Calu3 (cell line): ENCODE results near the gene SYTL1. TPM values are rescaled to one million over a fixed set of nuclear protein-coding genes. Genes with fewer than 3 reads are reported as not detected.

Experiments
- BruUV-seq: library from RNA; stranded (reverse); fragments of 400-500 nt; replicated peaks from 2 replicates; lab custom pipeline; 2021; lab: Mats Ljungman, UMichigan
- CTCF ChIA-PET: fragments of 300-600 bp; sonication (Branson Sonifier 250); formaldehyde crosslinking; loops from one replicate; lab custom pipeline; 2022; ENCODE audit warnings: antibody characterized with exemption; lab: Charles Lee
- DNase-seq: peaks from one replicate; pipeline ENCODE4 v3.0.0; 2022
- H3K27ac Mint-ChIP-seq: one replicate; pipeline ENCODE4 v1.8.0; 2022; ENCODE audit warnings: mixed read lengths; ENCODE audit not compliant: unreplicated experiment
- H3K27me3 Mint-ChIP-seq: one replicate; pipeline ENCODE4 v1.8.0; 2022; ENCODE audit warnings: mixed read lengths; ENCODE audit not compliant: unreplicated experiment
- H3K36me3 Mint-ChIP-seq: one replicate; pipeline ENCODE4 v1.8.0; 2022; ENCODE audit warnings: mild to moderate bottlenecking, moderate library complexity, mixed read lengths; ENCODE audit not compliant: insufficient read depth, unreplicated experiment
- H3K4me1 Mint-ChIP-seq: one replicate; pipeline ENCODE4 v1.8.0; 2022; ENCODE audit warnings: mild to moderate bottlenecking, low read depth, mixed read lengths; ENCODE audit not compliant: unreplicated experiment
- H3K4me3 Mint-ChIP-seq: one replicate; pipeline ENCODE4 v1.8.0; 2022; ENCODE audit warnings: mild to moderate bottlenecking, low read depth, moderate library complexity, mixed read lengths; ENCODE audit not compliant: unreplicated experiment
- H3K9me3 Mint-ChIP-seq: one replicate; pipeline ENCODE4 v1.8.0; 2022; ENCODE audit warnings: low read depth, mixed read lengths; ENCODE audit not compliant: unreplicated experiment
- CTCF ChIP-seq: fragments of 200-600 bp; IDR thresholded peaks from one replicate; pipeline ENCODE4 v1.8.0; 2022; ENCODE audit warnings: antibody characterized with exemption; ENCODE audit not compliant: unreplicated experiment
- intact Hi-C: fragments of 100-400 bp; cut with micrococcal nuclease; formaldehyde crosslinking; loops from one replicate; pipeline ENCODE4 v1.10.0; 2022; ENCODE audit not compliant: unreplicated experiment
- total RNA-seq: library from RNA; stranded (reverse); gene quantifications from 2 replicates; pipeline ENCODE4 v1.2.3, GENCODE V29; 2022

The SYTL1 gene
- total RNA-seq, 1 experiment from 2014 or later: 15.0 TPM

DNA sequence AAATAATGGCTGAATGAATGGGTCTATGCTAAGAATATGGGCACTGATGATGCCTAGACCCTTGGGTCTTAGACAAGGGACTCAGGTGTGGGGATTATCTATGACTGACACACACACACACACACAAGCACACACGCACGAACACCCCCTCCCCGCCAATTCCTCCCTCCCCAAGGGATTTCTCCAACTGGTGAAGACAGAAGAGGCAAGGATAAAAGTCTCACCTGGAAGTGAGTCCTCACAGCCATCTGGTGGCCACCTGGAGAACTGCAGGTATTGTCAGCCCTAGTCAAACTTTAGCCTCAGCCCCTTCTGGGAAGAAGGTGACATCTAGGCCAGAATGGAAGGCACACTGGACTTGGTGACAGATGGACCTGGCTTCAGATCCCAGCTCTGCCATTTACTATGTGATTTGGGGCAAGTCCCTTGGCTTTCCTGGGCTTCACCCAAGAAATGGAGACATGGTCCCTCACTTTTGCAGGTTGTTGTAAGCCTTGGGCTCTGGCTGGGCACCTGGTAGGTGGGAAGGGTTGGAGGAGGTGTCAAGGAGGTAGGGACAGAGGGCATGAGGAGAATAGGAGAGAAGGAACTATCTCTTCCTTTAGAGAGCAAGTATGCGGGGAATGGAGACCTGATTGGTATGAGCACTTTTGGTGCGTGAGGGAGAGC lies 46.6 kb downstream of the SYTL1 start:
- intact Hi-C loops: loop anchor here (5.0 kb wide), 1 partner anchor 91 kb away; no protein-coding TSS in a partner anchor
- Mint-ChIP-seq H3K9me3 (no peaks in the 10 kb centered on the region), H3K36me3 (peaks cover 18% of the 10 kb centered on the region), H3K4me1 (peaks cover 19% of the 10 kb centered on the region), H3K27ac (no peak overlapping the region), H3K27me3 (peaks cover 49% of the 10 kb centered on the region), H3K4me3 (no peak overlapping the region)
- CTCF ChIA-PET: interaction anchor here (1.0 to 2.3 kb wide), 3 partner anchors 23 to 88 kb away, joined by 4 to 8 read pairs (median 4); partner anchors contain the start of gene SYTL1
- TF ChIP-seq CTCF: peak; percentile 61
- DNase-seq: peak; percentile 80
- BruUV-seq: no TSS peak

DNA sequence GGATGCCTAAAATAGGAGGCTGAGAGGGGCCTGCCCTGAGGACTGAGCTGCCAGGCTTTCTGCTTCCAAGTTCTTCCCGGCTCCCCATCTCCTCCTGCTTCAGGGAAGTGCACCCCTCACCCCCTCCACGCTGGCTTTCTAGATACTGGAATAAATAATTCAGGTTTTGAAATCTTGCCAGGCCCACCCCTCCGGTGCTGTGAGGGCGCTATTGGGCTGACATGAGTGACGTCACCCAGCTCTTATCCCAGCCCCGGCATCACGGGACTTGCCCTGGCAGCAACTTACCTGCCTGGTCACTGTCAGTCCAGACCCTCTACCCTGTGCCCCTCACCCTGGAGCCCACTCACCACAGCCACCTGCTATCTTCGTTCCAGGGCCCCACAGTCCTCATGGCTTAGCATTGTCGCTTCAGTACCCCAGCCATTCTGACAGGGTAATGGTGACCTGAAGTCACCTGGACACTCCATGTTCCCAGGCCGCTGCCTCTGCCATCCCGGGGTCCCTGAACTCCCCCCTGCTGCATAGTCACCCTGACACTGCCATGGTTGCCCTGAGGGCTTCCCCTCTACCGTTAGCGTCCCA lies 49.8 kb downstream of the SYTL1 start:
- peak; percentile 53 for DNase-seq

GRCh38 chr1:27392096-27392777 lies 50.4 kb downstream of the SYTL1 start, which contains the start of gene GPR3:
GPR3 (plus strand) TSS chr1:27392622; CDS start chr1:27393799, 1,177 bp downstream.
- H3K9me3 Mint-ChIP-seq: no peaks in the 10 kb centered on the region
- CTCF ChIA-PET: interaction anchor here (0.7 kb wide), 1 partner anchor 9 kb away, joined by 5 read pairs; no protein-coding TSS in a partner anchor
- peaks cover 11% of the 10 kb centered on the region for H3K4me1 Mint-ChIP-seq
- no TSS peak for BruUV-seq
- H3K36me3 Mint-ChIP-seq: peaks cover 18% of the 10 kb centered on the region
- peaks cover 33% of the 10 kb centered on the region for H3K27me3 Mint-ChIP-seq
- intact Hi-C loops: no loop called here
- peak within 1 kb of the TSS; percentile 92 for H3K27ac Mint-ChIP-seq
- TF ChIP-seq CTCF: peak; percentile 10
- peak within 1 kb of the TSS; percentile 94 for H3K4me3 Mint-ChIP-seq
- peak; percentile 85 for DNase-seq

More for the DNA sequence above, 49.8 kb downstream of the SYTL1 start:
- H3K9me3 Mint-ChIP-seq: no peaks in the 10 kb centered on the region
- no TSS peak for BruUV-seq
- H3K27me3 Mint-ChIP-seq: peaks cover 39% of the 10 kb centered on the region
- peak overlapping the region; percentile 94 for H3K4me3 Mint-ChIP-seq
- peaks cover 12% of the 10 kb centered on the region for H3K4me1 Mint-ChIP-seq
- CTCF ChIA-PET: interaction anchor here (0.7 kb wide), 3 partner anchors 10 to 95 kb away, joined by 3 to 5 read pairs (median 3); no protein-coding TSS in a partner anchor
- H3K36me3 Mint-ChIP-seq: peaks cover 18% of the 10 kb centered on the region
- H3K27ac Mint-ChIP-seq: peak overlapping the region; percentile 92
- intact Hi-C loops: no loop called here
- TF ChIP-seq CTCF: no peak

- peaks cover 26% of the 10 kb centered on the region for H3K36me3 Mint-ChIP-seq
- peaks cover 11% of the 10 kb centered on the region for H3K4me1 Mint-ChIP-seq
- H3K27me3 Mint-ChIP-seq: peaks cover 30% of the 10 kb centered on the region
- H3K9me3 Mint-ChIP-seq: no peaks in the 10 kb centered on the region
- H3K27ac Mint-ChIP-seq: peak overlapping the region; percentile 92
- peak; percentile 17 for DNase-seq
- TF ChIP-seq CTCF: no peak
- intact Hi-C loops: no loop called here
- no TSS peak for BruUV-seq
- peak overlapping the region; percentile 94 for H3K4me3 Mint-ChIP-seq
- CTCF ChIA-PET: no interaction called here
Observed at GRCh38 chr1:27392778-27393635, 51.2 kb downstream of the SYTL1 start.
